ENCODE data around the gene ZIM2. TPM values are rescaled to one million over a fixed set of nuclear protein-coding genes. Genes with fewer than 3 reads are reported as not detected.

ZIM2 gene
- polyA plus RNA-seq, 1 donor (not counting 4 experiments of a cell fraction or from before 2014, with no cell fraction given): not detected

- Histone ChIP-seq H3K27me3 (ENCODE audit: control insufficient read depth, extremely low read depth, insufficient read depth, low read length) (no peaks in the 10 kb centered on the region), H3K79me2 (ENCODE audit: control insufficient read depth, insufficient read depth, low read length) (no peaks in the 10 kb centered on the region), H4K20me1 (ENCODE audit: control insufficient read depth, extremely low read depth, insufficient read depth, low read length) (no peaks in the 10 kb centered on the region), H3K9ac (ENCODE audit: control insufficient read depth, extremely low read depth, insufficient read depth, low read length) (no peak overlapping the region), H3K4me3 (ENCODE audit: control insufficient read depth in 2 of 3, extremely low read depth in 1 of 3, insufficient read depth in 2 of 3, low read depth in 1 of 3, low read length in 3 of 3) (no peak overlapping the region), H3K36me3 (ENCODE audit: control insufficient read depth in 2 of 2, extremely low read depth in 1 of 2, insufficient read depth in 2 of 2, low read length in 2 of 2) (no peaks in the 10 kb centered on the region), H3K27ac (ENCODE audit: control insufficient read depth, insufficient read depth, low read length) (no peak overlapping the region), H2AFZ (ENCODE audit: control insufficient read depth, low read length) (no peak overlapping the region), H3K4me2 (ENCODE audit: control insufficient read depth, extremely low read depth, insufficient read depth, low read depth, low read length) (no peak overlapping the region), H3K9me1 (ENCODE audit: control insufficient read depth, extremely low read depth, insufficient read depth, low read length) (no peaks in the 10 kb centered on the region), H3K9me3 (ENCODE audit: control insufficient read depth, low read depth, low read length) (peaks cover 12% of the 10 kb centered on the region), H3K4me1 (ENCODE audit: control insufficient read depth, extremely low read depth, insufficient read depth, low read length) (no peaks in the 10 kb centered on the region)
- TF ChIP-seq EZH2 (IDR thresholded peaks at IDR 0.05; ENCODE audit: low read length) (no peak), CTCF (optimal IDR thresholded peaks at IDR 0.05 in 1 of 3, IDR thresholded peaks at IDR 0.05 in 1 of 3, conservative IDR thresholded peaks at IDR 0.05 in 1 of 3; ENCODE audit: extremely low read depth in 1 of 3, insufficient read depth in 2 of 3, low read length in 3 of 3) (no peak)
- dilution Hi-C loops (cut with MboI; ENCODE audit: extremely low pct_ligation_motif_present, low sequenced_read_pairs): no loop called here
- FAIRE-seq: no peak
- DNase-seq (ENCODE audit: low read depth, low spot score): no peak
Measured at GRCh38 chr19:56874530-56874929, 34.0 kb upstream of the ZIM2 start.

GRCh38 chr19:56873493-56873892 is 33.0 kb upstream of the ZIM2 start:
- no peak overlapping the region for H2AFZ ChIP-seq (ENCODE audit: control insufficient read depth, low read length)
- dilution Hi-C loops (cut with MboI; ENCODE audit: extremely low pct_ligation_motif_present, low sequenced_read_pairs): no loop called here
- TF ChIP-seq CTCF (optimal IDR thresholded peaks at IDR 0.05 in 1 of 3, IDR thresholded peaks at IDR 0.05 in 1 of 3, conservative IDR thresholded peaks at IDR 0.05 in 1 of 3; ENCODE audit: extremely low read depth in 1 of 3, insufficient read depth in 2 of 3, low read length in 3 of 3) (no peak), EZH2 (IDR thresholded peaks at IDR 0.05; ENCODE audit: low read length) (no peak)
- no peaks in the 10 kb centered on the region for H3K9me1 ChIP-seq (ENCODE audit: control insufficient read depth, extremely low read depth, insufficient read depth, low read length)
- H4K20me1 ChIP-seq (ENCODE audit: control insufficient read depth, extremely low read depth, insufficient read depth, low read length): no peaks in the 10 kb centered on the region
- peaks cover 12% of the 10 kb centered on the region for H3K9me3 ChIP-seq (ENCODE audit: control insufficient read depth, low read depth, low read length)
- H3K4me2 ChIP-seq (ENCODE audit: control insufficient read depth, extremely low read depth, insufficient read depth, low read depth, low read length): no peak overlapping the region
- H3K27ac ChIP-seq (ENCODE audit: control insufficient read depth, insufficient read depth, low read length): no peak overlapping the region
- H3K4me3 ChIP-seq (ENCODE audit: control insufficient read depth in 2 of 3, extremely low read depth in 1 of 3, insufficient read depth in 2 of 3, low read depth in 1 of 3, low read length in 3 of 3): no peak overlapping the region
- H3K79me2 ChIP-seq (ENCODE audit: control insufficient read depth, insufficient read depth, low read length): no peaks in the 10 kb centered on the region
- no peak for FAIRE-seq
- H3K9ac ChIP-seq (ENCODE audit: control insufficient read depth, extremely low read depth, insufficient read depth, low read length): no peak overlapping the region
- DNase-seq (ENCODE audit: low read depth, low spot score): no peak
- H3K36me3 ChIP-seq (ENCODE audit: control insufficient read depth in 2 of 2, extremely low read depth in 1 of 2, insufficient read depth in 2 of 2, low read length in 2 of 2): no peaks in the 10 kb centered on the region
- H3K4me1 ChIP-seq (ENCODE audit: control insufficient read depth, extremely low read depth, insufficient read depth, low read length): no peaks in the 10 kb centered on the region
- H3K27me3 ChIP-seq (ENCODE audit: control insufficient read depth, extremely low read depth, insufficient read depth, low read length): no peaks in the 10 kb centered on the region
